ENCODE data around the gene SYTL4. TPM values are rescaled to one million over a fixed set of nuclear protein-coding genes. Genes with fewer than 3 reads are reported as not detected.
"Not testable (repeated sequence)": the region's sequence is repeated elsewhere in the genome, so short reads cannot be mapped to it uniquely, and the experiment has no call there.

SYTL4 gene
- total RNA-seq = 10 to 100 TPM; 25.7 to 39.3 TPM

DNA sequence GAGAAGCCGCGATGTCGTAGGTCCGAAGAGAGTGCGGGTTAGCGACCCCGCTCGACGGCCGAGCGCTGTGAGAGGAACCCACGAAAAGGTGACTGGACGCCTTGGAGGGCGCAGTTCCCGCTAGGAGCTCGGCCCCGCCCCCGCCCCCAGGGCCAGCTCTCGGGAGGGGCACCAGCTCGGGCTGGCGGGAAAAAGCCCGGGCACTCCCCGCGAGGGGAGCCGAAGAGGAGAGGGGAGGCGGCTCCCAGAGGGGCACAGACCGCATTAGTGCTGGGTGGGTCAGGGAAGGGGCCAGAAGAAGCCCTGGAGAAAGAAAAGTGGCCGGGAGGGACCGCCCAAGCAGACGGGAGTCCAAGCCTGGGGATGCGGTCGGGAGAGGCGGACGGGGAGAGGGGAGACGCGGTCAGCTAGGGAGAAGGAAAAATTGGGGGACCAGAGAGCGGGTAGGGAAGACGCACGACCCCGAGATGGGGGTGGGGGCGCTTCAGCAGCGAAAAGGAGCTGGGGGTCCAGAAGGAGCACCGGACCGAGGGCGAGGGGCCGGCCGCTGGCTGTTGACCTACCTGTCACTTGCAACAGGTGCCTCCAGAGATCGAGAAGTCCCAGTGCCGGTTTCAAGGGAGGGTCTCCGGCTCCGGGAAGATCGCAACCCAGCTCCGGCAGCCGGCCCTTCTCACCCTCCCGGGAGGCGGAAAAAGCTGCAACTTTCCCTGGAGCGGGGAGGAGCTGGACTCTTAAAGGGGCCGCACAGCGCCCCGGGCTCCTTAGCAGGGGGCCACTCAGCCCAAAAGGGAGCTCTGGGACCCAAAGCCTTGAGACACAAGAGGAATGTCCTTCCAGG is at the start of gene SYTL4:
Gene SYTL4, minus strand, starts transcription at position 681 of the 841 bp plus-strand sequence. CDS start 30,084 bp downstream, outside the sequence.
- Histone ChIP-seq H3K4me1 (replicated peaks) (no peaks in the 10 kb centered on the region), H3K4me3 (peak within 1 kb of the TSS; percentile 60 to 72), H3K36me3 (no peaks in the 10 kb centered on the region), H3K27ac (peak within 1 kb of the TSS; percentile 73 to 82), H3K27me3 (replicated peaks; ENCODE audit: insufficient read depth) (no peaks in the 10 kb centered on the region), H3K9me3 (no peaks in the 10 kb centered on the region)
- TF ChIP-seq, protein P1, sequence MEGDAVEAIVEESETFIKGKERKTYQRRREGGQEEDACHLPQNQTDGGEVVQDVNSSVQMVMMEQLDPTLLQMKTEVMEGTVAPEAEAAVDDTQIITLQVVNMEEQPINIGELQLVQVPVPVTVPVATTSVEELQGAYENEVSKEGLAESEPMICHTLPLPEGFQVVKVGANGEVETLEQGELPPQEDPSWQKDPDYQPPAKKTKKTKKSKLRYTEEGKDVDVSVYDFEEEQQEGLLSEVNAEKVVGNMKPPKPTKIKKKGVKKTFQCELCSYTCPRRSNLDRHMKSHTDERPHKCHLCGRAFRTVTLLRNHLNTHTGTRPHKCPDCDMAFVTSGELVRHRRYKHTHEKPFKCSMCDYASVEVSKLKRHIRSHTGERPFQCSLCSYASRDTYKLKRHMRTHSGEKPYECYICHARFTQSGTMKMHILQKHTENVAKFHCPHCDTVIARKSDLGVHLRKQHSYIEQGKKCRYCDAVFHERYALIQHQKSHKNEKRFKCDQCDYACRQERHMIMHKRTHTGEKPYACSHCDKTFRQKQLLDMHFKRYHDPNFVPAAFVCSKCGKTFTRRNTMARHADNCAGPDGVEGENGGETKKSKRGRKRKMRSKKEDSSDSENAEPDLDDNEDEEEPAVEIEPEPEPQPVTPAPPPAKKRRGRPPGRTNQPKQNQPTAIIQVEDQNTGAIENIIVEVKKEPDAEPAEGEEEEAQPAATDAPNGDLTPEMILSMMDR (IDR thresholded peaks at IDR 0.05) = no peak
- TF ChIP-seq POLR2A (IDR thresholded peaks at IDR 0.05) = no peak
- TF ChIP-seq POLR2AphosphoS5 (IDR thresholded peaks at IDR 0.05) = peak; percentile 5
- intact Hi-C loops (cut with DNase I) = no loop called here
- peak; percentile 22 for DNase-seq (ENCODE audit: low spot score)
- 2% methylated on average over 34 of the region's 60 CpGs for WGBS

DNA sequence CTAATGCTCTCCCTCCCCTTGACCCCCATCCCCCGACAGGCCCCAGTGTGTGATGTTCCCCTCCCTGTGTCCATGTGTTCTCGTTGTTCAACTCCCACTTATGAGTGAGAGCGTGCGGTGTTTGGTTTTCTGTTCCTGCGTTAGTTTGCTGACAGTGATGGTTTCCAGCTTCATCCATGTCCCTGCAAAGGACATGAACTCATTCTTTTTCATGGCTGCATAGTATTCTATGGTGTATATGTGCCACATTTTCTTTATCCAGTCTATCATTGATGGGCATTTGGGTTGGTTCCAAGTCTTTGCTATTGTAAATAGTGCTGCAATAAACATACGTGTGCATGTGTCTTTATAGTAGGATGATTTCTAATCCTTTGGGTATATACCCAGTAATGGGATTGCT is 37.5 kb upstream of the SYTL4 start:
- H3K36me3 ChIP-seq; DNase-seq (ENCODE audit: low spot score); H3K27ac ChIP-seq; H3K27me3 ChIP-seq (replicated peaks; ENCODE audit: insufficient read depth); H3K9me3 ChIP-seq; H3K4me3 ChIP-seq; H3K4me1 ChIP-seq (replicated peaks): not testable (repeated sequence)
- WGBS = 88% methylated on average over 6 of the region's 6 CpGs
- intact Hi-C loops (cut with DNase I) = loop anchor here (5.0 to 10.0 kb wide), 2 partner anchors 97 to 255 kb away; no protein-coding TSS in a partner anchor

DNA sequence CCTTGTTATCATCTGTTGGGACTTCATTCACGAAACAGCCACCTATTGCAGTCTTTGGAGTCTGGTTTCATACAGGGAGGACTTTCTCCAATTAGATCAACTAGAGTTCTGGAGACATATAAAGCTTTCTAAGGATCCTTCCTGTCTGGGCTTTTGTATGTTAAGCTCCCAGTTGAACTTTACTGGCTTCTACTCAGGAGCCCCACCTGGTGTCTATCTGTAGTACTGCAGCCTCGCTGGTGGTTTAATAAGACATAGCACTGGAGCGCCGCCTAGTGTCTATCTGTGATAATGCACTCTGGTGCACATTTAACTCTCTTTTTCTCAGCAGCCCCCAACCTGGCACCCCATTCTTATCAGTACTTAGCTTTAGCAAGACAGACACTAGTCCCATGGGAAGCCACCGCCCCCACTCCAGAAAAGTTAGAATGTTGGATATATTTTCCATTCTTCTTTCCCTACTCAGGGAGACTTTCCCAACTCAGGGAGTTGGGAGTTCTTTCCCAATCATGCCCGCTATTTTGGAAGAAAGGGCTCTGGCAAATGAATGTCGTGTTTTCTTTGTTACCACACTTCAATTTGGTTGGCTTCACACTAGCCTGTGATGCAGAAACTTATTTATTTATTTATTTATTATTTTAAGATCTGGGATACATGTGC is 36.9 kb upstream of the SYTL4 start:
- intact Hi-C loops (cut with DNase I) = loop anchor here (1.0 to 10.0 kb wide), 3 partner anchors 83 to 254 kb away; no protein-coding TSS in a partner anchor
- WGBS = 30% methylated on average over 7 of the region's 7 CpGs
- Histone ChIP-seq H3K4me3 (no peak overlapping the region), H3K27me3 (replicated peaks; ENCODE audit: insufficient read depth) (no peaks in the 10 kb centered on the region), H3K27ac (no peak overlapping the region), H3K4me1 (replicated peaks) (no peaks in the 10 kb centered on the region), H3K36me3 (no peaks in the 10 kb centered on the region), H3K9me3 (no peaks in the 10 kb centered on the region)
- peak; percentile 70 for DNase-seq (ENCODE audit: low spot score)
- TF ChIP-seq, protein P1 (IDR thresholded peaks at IDR 0.05) = peak; percentile 81 to 99 (median 98)
- TF ChIP-seq POLR2AphosphoS5 (IDR thresholded peaks at IDR 0.05) = peak; percentile 43
- peak; percentile 17 for TF ChIP-seq POLR2A (IDR thresholded peaks at IDR 0.05)

DNA sequence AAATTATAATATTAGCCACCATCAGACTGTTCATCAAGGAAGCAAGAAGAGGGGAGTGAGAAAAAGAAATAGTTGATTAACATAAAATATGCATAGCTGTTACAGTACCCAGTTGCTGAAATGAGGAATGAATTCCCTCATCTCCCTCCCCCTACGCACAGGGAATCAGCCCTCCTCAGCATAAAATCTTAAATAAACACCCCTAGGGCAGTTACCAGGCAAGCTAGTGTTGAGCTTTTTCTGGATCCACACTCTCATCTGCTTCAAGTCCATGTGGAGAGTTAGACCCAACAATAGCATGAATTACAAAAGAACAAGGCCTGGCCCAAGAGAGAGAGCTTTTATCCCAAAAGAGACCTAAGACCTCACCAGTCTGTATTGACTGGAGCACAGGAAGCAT is 19.0 kb upstream of the SYTL4 start:
- TF ChIP-seq POLR2A (IDR thresholded peaks at IDR 0.05) (no peak), POLR2AphosphoS5 (IDR thresholded peaks at IDR 0.05) (no peak)
- TF ChIP-seq, protein P1 (IDR thresholded peaks at IDR 0.05) = no peak
- DNase-seq (ENCODE audit: low spot score) = no peak
- no peak overlapping the region for H3K27ac ChIP-seq
- H3K27me3 ChIP-seq (replicated peaks; ENCODE audit: insufficient read depth) = no peaks in the 10 kb centered on the region
- no peaks in the 10 kb centered on the region for H3K9me3 ChIP-seq
- intact Hi-C loops (cut with DNase I) = no loop called here
- no peak overlapping the region for H3K4me3 ChIP-seq
- WGBS = 39% methylated on average over 1 of the region's 1 CpG
- no peaks in the 10 kb centered on the region for H3K36me3 ChIP-seq
- no peaks in the 10 kb centered on the region for H3K4me1 ChIP-seq (replicated peaks)

DNA sequence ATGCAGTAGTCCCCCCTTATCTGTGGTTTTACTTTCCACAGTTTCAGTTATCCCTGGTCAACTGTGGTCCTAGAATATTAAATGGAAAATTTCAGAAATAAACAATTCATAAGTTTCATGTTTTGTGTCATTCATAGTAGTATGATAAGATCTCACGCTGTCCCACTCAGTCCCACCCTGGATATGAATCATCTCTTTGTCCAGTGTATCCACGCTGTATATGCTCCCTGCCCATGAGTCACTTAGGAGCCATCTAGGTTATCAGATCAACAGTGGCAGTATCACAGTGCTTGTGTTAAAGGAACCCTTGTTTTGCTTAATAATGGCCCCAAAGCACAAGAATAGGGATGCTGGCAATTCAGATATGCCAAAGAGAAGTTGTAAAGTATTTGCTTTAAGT is 16.2 kb upstream of the SYTL4 start:
- H3K4me3 ChIP-seq = no peak overlapping the region
- no peaks in the 10 kb centered on the region for H3K36me3 ChIP-seq
- intact Hi-C loops (cut with DNase I) = no loop called here
- no peaks in the 10 kb centered on the region for H3K27me3 ChIP-seq (replicated peaks; ENCODE audit: insufficient read depth)
- TF ChIP-seq POLR2A (IDR thresholded peaks at IDR 0.05) = no peak
- TF ChIP-seq POLR2AphosphoS5 (IDR thresholded peaks at IDR 0.05) = no peak
- WGBS = 65% methylated on average over 2 of the region's 2 CpGs
- no peak overlapping the region for H3K27ac ChIP-seq
- H3K4me1 ChIP-seq (replicated peaks) = peaks cover 3% of the 10 kb centered on the region
- DNase-seq (ENCODE audit: low spot score) = no peak
- no peaks in the 10 kb centered on the region for H3K9me3 ChIP-seq
